IMR-90 (cell line): Measurements from ENCODE around the gene STIM1. TPM values are rescaled to one million over a fixed set of nuclear protein-coding genes. Genes with fewer than 3 reads are reported as not detected.

Experiments
- ATAC-seq: fragments of 200-7000 bp; cut with Tn5 transposase; 2 replicates; pipeline ENCODE4 v1.9.1; 2020; ENCODE audit warnings: low read depth, mild to moderate bottlenecking, moderate library complexity
- BruUV-seq: library from RNA; stranded (reverse); fragments of 400-500 nt; replicated peaks from 2 replicates; lab custom pipeline; 2021; lab: Mats Ljungman, UMichigan
- CTCF ChIA-PET: fragments of 300-600 bp; formaldehyde crosslinking; extraction: SDS; loops from one replicate; lab custom pipeline; 2021; ENCODE audit warnings: antibody characterized with exemption; lab: Yijun Ruan, JAX
- POLR2A ChIA-PET: fragments of 300-600 bp; sonication (Branson Sonifier 250); formaldehyde crosslinking; loops from one replicate; lab custom pipeline; 2022; ENCODE audit warnings: antibody characterized with exemption; ENCODE audit not compliant: unreplicated experiment; lab: Charles Lee
- DNase-seq: peaks from one replicate; pipeline ENCODE4 v3.0.0; 2013
- H2AFZ ChIP-seq: replicated peaks from 2 replicates; pipeline ENCODE3; 2013; ENCODE audit warnings: low read length, mild to moderate bottlenecking; ENCODE audit not compliant: poor library complexity
- H2AK5ac ChIP-seq: 2 replicates; pipeline ENCODE4 v1.6.1; 2013; ENCODE audit warnings: low read depth, low read length, inconsistent platforms
- H2AK9ac ChIP-seq: replicated peaks from 2 replicates; pipeline ENCODE3; 2013; ENCODE audit warnings: mild to moderate bottlenecking, low read depth, low read length, moderate library complexity; ENCODE audit not compliant: poor library complexity
- H2BK120ac ChIP-seq: 2 replicates; pipeline ENCODE4 v1.6.1; 2013; ENCODE audit warnings: low read depth, low read length, inconsistent platforms
- H2BK15ac ChIP-seq: 3 replicates; pipeline ENCODE4 v1.6.1; 2013; ENCODE audit warnings: low read depth, low read length, inconsistent platforms
- H2BK20ac ChIP-seq: 2 replicates; pipeline ENCODE4 v1.6.1; 2013; ENCODE audit warnings: low read depth, mild to moderate bottlenecking, inconsistent platforms, low read length, moderate library complexity
- H2BK5ac ChIP-seq: 2 replicates; pipeline ENCODE4 v1.6.1; 2013; ENCODE audit warnings: mild to moderate bottlenecking, low read depth, low read length, inconsistent platforms; ENCODE audit not compliant: poor library complexity, severe bottlenecking
- H3K14ac ChIP-seq: replicated peaks from 2 replicates; pipeline ENCODE4 v1.6.1; 2013; ENCODE audit warnings: low read depth, low read length, inconsistent platforms
- H3K18ac ChIP-seq: 2 replicates; pipeline ENCODE4 v1.6.1; 2013; ENCODE audit warnings: low read depth, low read length, control low read depth
- H3K23ac ChIP-seq: 2 replicates; pipeline ENCODE4 v1.6.1; 2013; ENCODE audit warnings: low read depth, low read length, inconsistent platforms
- H3K27ac ChIP-seq: 2 replicates; pipeline ENCODE4 v1.5.1; 2013; ENCODE audit warnings: mild to moderate bottlenecking, control low read depth, low read length; ENCODE audit not compliant: insufficient read depth
- H3K27me3 ChIP-seq: 2 replicates; pipeline ENCODE4 v1.6.1; 2013; ENCODE audit warnings: low read length; ENCODE audit not compliant: control insufficient read depth, insufficient read depth
- H3K36me3 ChIP-seq: 2 replicates; pipeline ENCODE4 v1.6.1; 2013; ENCODE audit warnings: low read length, mixed read lengths; ENCODE audit not compliant: control insufficient read depth, insufficient read depth
- H3K4ac ChIP-seq: 2 replicates; pipeline ENCODE4 v1.6.1; 2013; ENCODE audit warnings: low read depth, low read length, inconsistent platforms
- H3K4me1 ChIP-seq: 2 replicates; pipeline ENCODE4 v1.6.1; 2013; ENCODE audit warnings: low read length, mixed read lengths; ENCODE audit not compliant: control insufficient read depth, insufficient read depth
- H3K4me2 ChIP-seq: 2 replicates; pipeline ENCODE4 v1.6.1; 2013; ENCODE audit warnings: low read depth, mild to moderate bottlenecking, control low read depth, low read length, moderate library complexity
- H3K4me3 ChIP-seq: 2 replicates; pipeline ENCODE4 v1.5.1; 2013; ENCODE audit warnings: low read depth, mild to moderate bottlenecking, control low read depth, low read length, moderate library complexity; ENCODE audit not compliant: insufficient read depth
- H3K56ac ChIP-seq: 2 replicates; pipeline ENCODE4 v1.6.1; 2013; ENCODE audit warnings: low read length, inconsistent platforms; ENCODE audit not compliant: insufficient read depth; ENCODE audit errors: extremely low read depth
- H3K79me1 ChIP-seq, 2 experiments: 2 replicates each; pipeline ENCODE4 v1.6.1; 2013; ENCODE audit warnings: low read length in 2 of 2, inconsistent platforms in 1 of 2, low read depth in 1 of 2
- H3K9ac ChIP-seq: 2 replicates; pipeline ENCODE4 v1.6.1; 2013; ENCODE audit warnings: low read depth, low read length, control low read depth
- H3K9me1 ChIP-seq: 2 replicates; pipeline ENCODE4 v1.6.1; 2013; ENCODE audit warnings: low read length, inconsistent platforms; ENCODE audit not compliant: insufficient read depth
- H3K9me3 ChIP-seq: 2 replicates; pipeline ENCODE4 v1.6.1; 2013; ENCODE audit warnings: low read length; ENCODE audit not compliant: control insufficient read depth, insufficient read depth
- H4K20me1 ChIP-seq: 2 replicates; pipeline ENCODE4 v1.6.1; 2013; ENCODE audit warnings: low read length, inconsistent platforms; ENCODE audit not compliant: insufficient read depth
- H4K5ac ChIP-seq: 2 replicates; pipeline ENCODE4 v1.6.1; 2013; ENCODE audit warnings: mild to moderate bottlenecking, low read depth, low read length, control low read depth
- H4K8ac ChIP-seq, 2 experiments: 2 replicates each; pipeline ENCODE4 v1.6.1; 2013; ENCODE audit warnings: low read depth in 2 of 2, low read length in 2 of 2, control low read depth in 1 of 2, inconsistent platforms in 1 of 2
- H4K91ac ChIP-seq: 2 replicates; pipeline ENCODE4 v1.6.1; 2013; ENCODE audit warnings: low read depth, low read length, inconsistent platforms; ENCODE audit not compliant: insufficient read depth
- CEBPB ChIP-seq: IDR thresholded peaks from 2 replicates; pipeline ENCODE4 v1.6.1; 2012; ENCODE audit warnings: low read depth, low read length, improper control_type of control experiment
- MXI1 ChIP-seq: IDR thresholded peaks from 2 replicates; pipeline ENCODE4 v1.6.1; 2012; ENCODE audit warnings: low read depth, mild to moderate bottlenecking, low read length, moderate library complexity, borderline replicate concordance
- WGBS, 2 experiments: methylation state at CpG; one replicate each; pipeline versions ENCODE4 v1.1.5 to v1.1.7; 2013; ENCODE audit warnings: missing lambda C conversion rate in 2 of 2; ENCODE audit not compliant: insufficient read length in 1 of 2; ENCODE audit errors: extremely low coverage in 2 of 2; 5-methylcytosine and 5-hydroxymethylcytosine counted together
- dilution Hi-C: fragments of 300-500 bp; cut with HindIII; formaldehyde crosslinking; loops from one replicate; pipeline ENCODE4 v1.14.3; 2018; ENCODE audit warnings: low sequenced_read_pairs; ENCODE audit not compliant: unreplicated experiment
- in situ Hi-C: fragments of 300-500 bp; cut with MboI; formaldehyde crosslinking; loops from 3 replicates; pipeline ENCODE4 v1.14.3; 2019; ENCODE audit warnings: low sequenced_read_pairs, inconsistent platforms, mixed read lengths
- intact Hi-C: fragments of 100-400 bp; cut with micrococcal nuclease; formaldehyde crosslinking; loops from 2 replicates; pipeline ENCODE4 v1.10.0; 2022
- polyA plus RNA-seq, 3 experiments: library from polyadenylated mRNA; depleted of rRNA; stranded (reverse); fragments of >200 nt; gene quantifications; 2 replicates each; pipeline ENCODE4 v1.2.3, GENCODE V29; 2012; ENCODE audit warnings: low replicate concordance in 1 of 3
- total RNA-seq: library from RNA; depleted of rRNA; stranded (reverse); fragments of >200 nt; gene quantifications from 2 replicates; pipeline ENCODE4 v1.2.3, GENCODE V29; 2012

STIM1 gene
- total and polyA plus RNA-seq, 2 of the 4 experiments (the other 2 are of a cell fraction), result 17.9 to 23.0 TPM

- no TSS peak for BruUV-seq
- WGBS, 2 experiments, result 60% methylated on average over 1 of the region's 7 CpGs; no CpG with 5 or more reads in 1 of the 2 experiments
- Histone ChIP-seq H2BK20ac (no peak overlapping the region), H3K36me3 (peaks cover 8% of the 10 kb centered on the region), H2BK15ac (no peak overlapping the region), H2AK9ac (peak overlapping the region; percentile 57), H2AK5ac (peak overlapping the region; percentile 48; the same call in 1 of the 2 replicates), H3K23ac (peak overlapping the region; percentile 61), H3K79me1 (peaks cover 60 to 97% of the 10 kb centered on the region in 2 experiments), H3K27ac (no peak overlapping the region), H3K9me1 (peaks cover 59% of the 10 kb centered on the region), H3K18ac (no peak overlapping the region), H3K56ac (no peak overlapping the region), H3K9me3 (no peaks in the 10 kb centered on the region), H3K27me3 (no peaks in the 10 kb centered on the region), H4K8ac (no peak overlapping the region), H2BK5ac (no peak overlapping the region), H2AFZ (no peak overlapping the region), H4K91ac (peak overlapping the region; percentile 1; the same call in 1 of the 2 replicates), H3K14ac (peak overlapping the region; percentile 14; the same call in 1 of the 2 replicates), H3K4me1 (peaks cover 22% of the 10 kb centered on the region), H3K4me2 (no peak overlapping the region), H4K20me1 (peaks cover 95% of the 10 kb centered on the region), H3K4ac (peak overlapping the region; percentile 34; the same call in 1 of the 2 replicates), H4K5ac (no peak overlapping the region), H3K4me3 (no peak overlapping the region), H2BK120ac (no peak overlapping the region), H3K9ac (no peak overlapping the region)
- peak; percentile 27 for DNase-seq
- CTCF ChIA-PET, result no interaction called here
- dilution Hi-C loops, result no loop called here
- in situ Hi-C loops, result no loop called here
- ATAC-seq, result no peak
- POLR2A ChIA-PET, result no interaction called here
- intact Hi-C loops, result no loop called here
- TF ChIP-seq MXI1 (no peak), CEBPB (peak; percentile 27; the same call in 1 of the 2 replicates)
These were observed 20.6 kb upstream of the STIM1 start for GRCh38 chr11:3834664-3835461.
